Measurements from ENCODE around the gene FDXR. TPM values are rescaled to one million over a fixed set of nuclear protein-coding genes. Genes with fewer than 3 reads are reported as not detected.

The FDXR gene
- total RNA-seq, 1 donor from 2014 or later, result 16.0 TPM

DNA sequence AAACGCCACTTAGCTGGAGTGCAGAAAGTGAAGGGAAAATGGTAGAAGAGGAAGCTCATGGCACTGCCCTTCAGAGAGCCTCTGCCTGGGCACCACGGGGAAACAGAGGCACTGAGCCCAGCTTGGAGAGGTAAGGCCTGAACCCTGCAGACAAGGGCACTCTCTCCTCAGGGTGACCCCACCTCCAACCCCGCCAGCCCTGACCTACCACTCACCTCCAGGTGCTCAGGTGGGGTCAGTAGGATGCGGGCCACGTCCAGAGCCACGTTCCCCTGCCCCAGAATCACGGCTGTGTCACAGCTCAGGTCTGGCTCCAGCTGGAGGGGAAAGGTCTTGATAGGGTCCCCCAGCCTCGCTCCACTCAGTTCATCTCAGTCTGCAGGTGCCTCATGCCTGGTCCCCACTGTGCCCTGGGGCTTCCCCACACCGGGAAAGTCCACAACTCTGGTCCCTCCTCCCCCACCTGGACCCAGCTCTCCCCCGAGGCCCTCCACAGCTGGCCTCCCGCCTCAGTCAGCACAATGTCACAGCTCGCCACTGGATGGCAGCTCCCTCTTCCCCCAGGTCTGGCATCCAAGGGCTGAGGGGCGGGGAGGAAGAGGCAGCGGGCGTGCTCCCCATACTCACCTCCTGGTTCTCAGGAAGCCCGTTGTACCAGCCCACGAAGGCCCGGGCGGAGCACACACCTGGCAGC lies 7.1 kb downstream of the FDXR start:
- Histone ChIP-seq H3K4me3 (no peak overlapping the region), H3K4me1 (peaks cover 15% of the 10 kb centered on the region), H3K36me3 (peaks cover 0 to 4% of the 10 kb centered on the region in 2 donors), H3K27ac (no peak overlapping the region), H3K27me3 (peaks cover 6% of the 10 kb centered on the region), H3K9me3 (no peaks in the 10 kb centered on the region)
- DNase-seq (ENCODE audit: extremely low spot score in 2 of 2), result no peak
- intact Hi-C loops (cut with DNase I), result loop anchor here (2.0 kb wide), 1 partner anchor 121 kb away; no protein-coding TSS in a partner anchor
- TF ChIP-seq POLR2AphosphoS5 (IDR thresholded peaks at IDR 0.05; ENCODE audit: insufficient read depth in 1 of 2, low read depth in 1 of 2), result no peak
- TF ChIP-seq POLR2A (IDR thresholded peaks at IDR 0.05), result no peak
- no peak for TF ChIP-seq CTCF (IDR thresholded peaks at IDR 0.05)

DNA sequence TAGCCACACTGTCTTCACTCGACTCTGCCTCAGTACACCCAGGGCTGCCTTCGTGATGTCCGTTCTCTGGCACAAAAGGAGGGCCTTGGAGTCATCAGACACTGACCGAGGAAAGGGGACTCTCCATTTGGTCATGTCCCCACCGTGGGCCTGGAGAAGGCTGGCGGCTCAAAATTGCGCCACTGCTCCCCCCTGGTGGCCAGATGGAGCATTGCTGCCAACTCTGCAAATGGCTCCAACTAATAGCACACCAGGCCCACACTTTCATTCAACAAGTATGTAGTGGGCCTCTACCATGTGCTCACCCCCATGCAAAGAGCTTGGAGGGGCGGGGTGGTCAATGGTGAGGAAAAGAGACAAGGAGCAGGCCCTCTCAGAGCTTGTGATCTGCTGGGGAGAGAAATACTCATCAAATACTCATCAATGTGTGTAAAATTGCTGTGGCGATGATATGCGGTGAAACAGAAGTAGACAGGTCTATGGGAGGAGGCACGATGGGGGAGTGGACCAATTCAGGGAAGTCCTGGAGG lies 7.9 kb downstream of the FDXR start:
- TF ChIP-seq CTCF (IDR thresholded peaks at IDR 0.05), result peak; percentile 88 to 95 (median 93)
- no peak for TF ChIP-seq POLR2A (IDR thresholded peaks at IDR 0.05)
- intact Hi-C loops (cut with DNase I), result loop anchor here (2.0 to 5.0 kb wide), 2 partner anchors 73 to 120 kb away; no protein-coding TSS in a partner anchor
- no peaks in the 10 kb centered on the region for H3K9me3 ChIP-seq
- no peak overlapping the region for H3K27ac ChIP-seq
- no peak for DNase-seq (ENCODE audit: extremely low spot score in 2 of 2)
- peaks cover 20% of the 10 kb centered on the region for H3K4me1 ChIP-seq
- H3K36me3 ChIP-seq, result peaks cover 0 to 4% of the 10 kb centered on the region in 2 donors
- no peak overlapping the region for H3K4me3 ChIP-seq
- peaks cover 12% of the 10 kb centered on the region for H3K27me3 ChIP-seq

- DNase-seq (ENCODE audit: extremely low spot score in 2 of 2), result no peak
- H3K9me3 ChIP-seq, result no peaks in the 10 kb centered on the region
- TF ChIP-seq CTCF (IDR thresholded peaks at IDR 0.05) (no peak), POLR2A (IDR thresholded peaks at IDR 0.05) (no peak), POLR2AphosphoS5 (IDR thresholded peaks at IDR 0.05; ENCODE audit: insufficient read depth in 1 of 2, low read depth in 1 of 2) (no peak)
- H3K27ac ChIP-seq, result no peak overlapping the region
- peaks cover 14% of the 10 kb centered on the region for H3K27me3 ChIP-seq
- H3K36me3 ChIP-seq, result no peaks in the 10 kb centered on the region
- intact Hi-C loops (cut with DNase I), result loop anchor here (2.0 to 5.0 kb wide), 2 partner anchors 72 to 120 kb away; no protein-coding TSS in a partner anchor
- H3K4me1 ChIP-seq, result peaks cover 25% of the 10 kb centered on the region
- H3K4me3 ChIP-seq, result no peak overlapping the region
These were observed 8.4 kb downstream of the FDXR start for GRCh38 chr17:74864297-74864865.

- TF ChIP-seq CTCF (IDR thresholded peaks at IDR 0.05) (no peak), POLR2A (IDR thresholded peaks at IDR 0.05) (no peak), POLR2AphosphoS5 (IDR thresholded peaks at IDR 0.05; ENCODE audit: insufficient read depth in 1 of 2, low read depth in 1 of 2) (no peak)
- no peaks in the 10 kb centered on the region for H3K36me3 ChIP-seq
- H3K27me3 ChIP-seq, result peaks cover 17% of the 10 kb centered on the region
These were observed 9.1 kb downstream of the FDXR start for GRCh38 chr17:74863420-74864296.

More at GRCh38 chr17:74863420-74864296, 9.1 kb downstream of the FDXR start:
- H3K27ac ChIP-seq, result no peak overlapping the region
- H3K4me3 ChIP-seq, result no peak overlapping the region
- peaks cover 25% of the 10 kb centered on the region for H3K4me1 ChIP-seq
- DNase-seq (ENCODE audit: extremely low spot score in 2 of 2), result no peak
- intact Hi-C loops (cut with DNase I), result loop anchor here (2.0 to 5.0 kb wide), 2 partner anchors 71 to 119 kb away; no protein-coding TSS in a partner anchor
- H3K9me3 ChIP-seq, result no peaks in the 10 kb centered on the region

Measured in vagina (tissue), 2 donors.